Activated CD4-positive, alpha-beta T cell treated with anti-CD3 and anti-CD28 coated beads, Interleukin-2, amount 50 U/mL, for 16 hours (primary cell): Measurements from ENCODE around the gene GSTO1.

Experiments
- DNase-seq: peaks from one replicate; pipeline ENCODE4 v3.0.0-alpha.2; 2020

Gene GSTO1

DNA sequence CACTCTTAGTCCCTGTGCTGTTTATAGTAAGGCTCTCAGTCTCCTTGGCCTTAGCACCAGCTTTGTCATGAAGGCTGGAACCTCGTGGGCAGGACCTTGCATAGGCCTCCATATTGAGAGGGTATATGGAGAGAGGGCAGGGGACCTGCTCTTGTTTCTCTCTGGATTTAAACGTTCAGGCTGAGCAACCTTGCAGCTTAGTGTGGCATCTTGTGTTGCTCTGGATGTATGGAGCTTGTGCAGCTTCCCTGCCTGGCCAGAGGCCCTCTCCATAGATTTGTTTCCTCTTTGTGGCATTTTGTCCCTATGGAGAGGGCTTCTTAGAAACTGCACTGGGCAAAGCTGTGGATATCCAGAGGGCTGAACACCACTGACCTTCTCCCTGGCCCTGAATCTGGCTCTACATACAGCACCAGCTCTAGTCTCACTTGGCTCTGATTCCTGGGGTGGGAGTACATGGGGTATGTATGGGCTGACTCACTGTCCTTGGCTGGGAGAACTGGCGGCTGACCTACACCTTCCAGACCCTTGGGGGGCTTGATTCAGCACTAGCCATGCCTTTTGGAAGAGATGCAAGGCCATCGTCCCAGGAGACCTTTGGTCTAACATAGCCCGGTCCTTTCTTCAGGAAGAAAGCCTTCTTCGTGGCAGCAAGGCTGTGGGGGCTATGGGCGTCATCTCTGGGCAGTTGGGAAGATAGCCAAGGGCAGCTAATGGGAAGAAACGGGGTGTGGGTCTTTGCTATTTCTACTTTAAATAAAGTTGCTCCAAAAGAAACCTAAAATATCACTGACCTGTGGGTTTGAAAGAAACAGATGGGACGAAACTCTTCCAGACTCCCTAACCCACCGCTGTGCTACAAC, 53.1 kb downstream of the GSTO1 start:
- no peak for DNase-seq

DNA sequence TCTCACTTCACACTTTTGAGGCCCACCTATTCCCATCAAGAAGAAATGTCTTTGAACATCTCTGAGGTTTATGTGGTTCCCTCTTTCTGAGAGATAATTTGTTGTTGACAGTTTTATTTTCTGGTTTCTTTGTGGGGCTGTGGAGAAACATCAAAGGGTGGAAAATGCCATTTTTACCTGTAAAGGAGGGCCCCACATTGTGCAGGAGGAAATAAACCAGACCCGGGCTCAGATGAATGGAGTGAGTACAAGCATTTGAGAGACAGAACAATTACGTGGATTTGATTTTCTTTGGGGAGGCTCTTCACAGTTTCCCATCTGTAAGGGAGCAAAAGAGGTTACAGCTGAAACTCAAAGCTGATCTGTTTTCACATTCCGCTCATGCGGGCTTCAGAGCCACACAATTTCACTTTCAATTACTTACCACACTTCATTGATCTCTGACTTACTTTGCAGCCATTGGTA, 53.8 kb downstream of the GSTO1 start:
- DNase-seq: peak; percentile 55

DNA sequence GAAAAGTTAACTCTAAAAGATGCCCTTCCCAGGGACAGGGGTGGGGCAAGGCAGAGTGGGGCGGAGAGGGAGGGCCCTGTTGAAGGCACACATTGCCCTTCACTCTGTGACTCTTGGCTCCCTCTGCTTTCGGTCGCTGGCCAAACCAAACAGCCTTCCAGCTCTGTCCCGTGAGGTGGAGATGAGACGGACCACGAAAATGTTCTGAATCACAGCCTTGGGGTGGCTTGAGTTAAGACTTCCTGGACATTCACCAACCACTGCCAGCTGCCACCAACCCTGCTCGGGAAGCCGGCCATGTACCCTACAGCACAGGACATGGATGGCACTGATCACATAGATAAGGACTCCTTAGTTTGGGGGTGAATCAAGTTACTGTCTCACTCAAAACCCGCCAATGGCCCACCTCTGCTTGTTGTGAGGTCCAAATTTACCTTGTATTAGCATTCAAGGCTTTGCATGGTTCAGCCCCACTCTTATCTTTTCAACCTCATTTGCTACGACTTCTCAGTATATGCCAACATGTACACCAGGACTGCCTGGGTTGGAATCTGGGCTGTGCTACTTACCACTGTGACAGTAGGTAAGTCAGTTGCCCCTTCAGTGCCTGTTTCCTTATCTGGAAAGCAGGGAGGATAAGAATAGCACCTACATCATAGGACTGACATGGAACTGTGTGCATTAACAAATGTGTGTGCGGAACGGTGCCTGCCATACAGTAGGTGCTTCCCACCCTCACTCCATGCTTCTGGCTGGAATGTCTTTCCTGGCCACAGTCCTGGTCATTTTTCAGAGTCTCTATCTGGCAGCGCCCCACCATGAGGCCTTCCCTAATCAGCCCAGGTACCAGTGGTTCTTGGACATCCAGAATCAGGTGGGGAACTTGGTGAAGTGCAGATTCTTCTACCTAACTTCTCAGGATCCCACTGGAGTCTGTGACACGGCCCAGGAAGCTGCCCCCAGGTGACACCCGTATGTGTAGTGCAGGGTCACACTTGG, 55.6 kb downstream of the GSTO1 start:
- DNase-seq: no peak

DNA sequence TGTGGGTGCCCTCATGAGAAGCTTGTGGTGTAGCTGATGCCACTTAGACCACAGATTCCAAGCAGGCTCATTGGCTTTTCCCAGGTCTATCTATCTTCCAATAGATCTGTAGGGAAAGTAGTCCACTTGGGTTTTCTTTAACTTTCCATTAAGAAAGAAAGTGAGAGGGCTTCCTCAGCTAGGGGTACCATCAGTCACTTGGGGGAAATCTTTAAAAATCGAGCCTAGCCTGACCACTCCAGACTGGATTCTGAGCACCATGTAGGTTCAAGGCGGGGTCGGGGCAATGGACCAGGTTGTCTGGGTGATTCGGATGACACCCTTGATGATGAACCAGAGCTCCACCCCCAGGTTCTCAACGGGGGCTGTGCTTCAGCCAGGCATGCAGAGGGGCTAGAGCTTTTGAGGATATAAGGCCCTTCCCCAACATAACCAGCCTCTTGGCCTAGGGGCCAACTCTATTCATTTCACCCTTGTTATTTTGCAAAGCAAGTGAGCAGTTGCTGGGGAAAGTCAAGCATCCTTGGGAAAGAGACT, 56.6 kb downstream of the GSTO1 start:
- DNase-seq: no peak

DNA sequence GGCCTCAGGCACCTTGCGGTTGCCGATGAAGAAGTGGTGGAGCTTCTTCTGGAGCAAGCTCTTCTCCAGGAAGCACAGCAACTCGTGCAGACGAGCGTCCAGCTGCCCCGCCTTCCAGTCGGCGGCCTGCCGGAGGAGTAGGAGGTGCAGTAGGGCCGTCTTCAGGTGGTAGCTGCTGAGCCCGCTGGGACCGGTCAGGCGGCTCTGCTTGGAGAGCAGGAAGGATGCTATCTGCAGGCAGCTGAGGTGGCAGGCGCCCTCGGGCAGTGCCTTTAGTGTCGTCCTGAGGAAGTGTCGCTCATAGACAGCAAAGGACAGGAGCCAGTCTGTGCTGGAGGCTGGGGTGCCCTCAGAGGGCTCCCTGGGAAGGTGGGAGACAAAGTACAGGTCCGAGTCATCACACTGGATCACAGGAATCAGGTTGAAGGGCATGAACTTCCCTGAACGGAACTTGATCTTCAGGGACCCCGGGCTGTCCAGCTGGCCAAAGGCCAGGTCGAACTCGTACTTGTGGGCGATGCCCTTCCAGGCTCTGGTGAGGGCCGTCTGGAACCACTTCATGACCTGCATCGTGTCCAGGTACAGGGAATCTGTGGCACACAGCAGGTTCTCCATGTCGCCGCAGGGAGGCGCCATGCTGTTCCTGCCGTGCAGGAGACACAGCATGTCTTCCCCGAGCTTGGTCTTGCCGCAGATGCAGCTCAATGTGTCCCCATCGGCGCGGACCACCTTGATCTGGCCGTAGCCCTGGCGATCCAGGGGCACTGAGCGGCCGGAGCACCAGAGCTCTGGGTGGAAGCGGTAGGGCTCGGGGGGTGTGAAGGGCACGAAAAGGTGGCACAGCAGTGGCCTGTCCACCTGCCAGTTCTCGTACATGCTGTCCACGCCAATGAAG, 60.1 kb downstream of the GSTO1 start:
- DNase-seq: no peak

DNA sequence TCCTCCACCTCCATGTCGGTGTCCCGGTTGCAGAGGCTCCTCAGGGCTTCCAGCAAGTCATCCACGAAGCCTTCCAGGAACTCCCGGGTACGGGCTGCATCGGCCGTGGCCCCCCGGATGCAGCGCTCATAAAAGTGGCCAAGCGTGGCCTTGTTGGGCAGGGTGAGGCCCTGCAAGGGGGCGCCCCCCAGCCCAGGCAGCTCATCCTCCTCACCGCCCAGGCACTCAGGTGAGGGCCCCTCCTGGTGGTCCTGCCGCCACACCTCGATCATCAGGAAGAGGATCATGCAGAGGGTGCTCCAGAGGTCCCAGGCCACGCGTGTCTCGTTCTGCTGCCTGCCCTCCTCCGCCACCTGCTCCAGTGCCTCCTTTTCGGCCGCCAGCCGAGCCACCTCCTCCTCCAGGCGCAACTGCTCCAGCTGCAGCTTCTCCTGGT, 60.8 kb downstream of the GSTO1 start:
- no peak for DNase-seq

DNA sequence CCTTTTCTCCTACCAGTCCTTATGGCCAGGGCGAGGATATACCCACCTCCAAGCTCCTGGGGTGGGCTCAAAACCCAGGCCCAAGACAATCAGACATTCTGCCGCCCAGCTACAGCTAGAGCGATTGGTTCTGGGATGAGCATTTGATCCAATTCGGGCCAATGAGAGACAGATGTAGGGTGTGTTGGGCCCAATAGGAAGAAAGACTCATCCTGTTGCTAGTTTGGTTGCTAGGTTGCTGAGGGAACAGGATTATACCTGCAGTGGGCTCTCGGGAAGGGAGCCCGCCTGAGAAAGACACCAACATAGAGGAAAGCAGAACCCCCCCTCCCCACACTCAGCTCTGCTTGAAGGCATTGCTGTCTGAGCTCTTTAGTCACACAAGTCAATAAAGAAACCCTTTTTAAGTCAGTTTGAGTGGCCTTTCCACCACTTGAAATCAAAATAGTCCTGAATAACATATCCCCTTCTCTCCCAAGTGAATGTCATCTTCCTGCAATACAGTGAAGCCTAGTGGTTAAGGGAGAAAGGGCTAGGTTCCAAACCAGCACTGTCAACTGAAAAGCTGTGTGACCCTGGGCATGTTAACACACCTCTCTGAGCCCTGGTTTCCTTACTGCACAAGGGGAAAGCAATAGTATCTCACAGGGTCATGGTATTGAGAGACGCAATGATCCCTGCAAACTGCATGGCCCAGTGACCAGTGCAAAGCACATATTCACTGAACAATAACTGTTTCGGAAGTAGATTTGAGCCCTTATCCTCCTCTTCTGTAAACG, 61.8 kb downstream of the GSTO1 start:
- DNase-seq: no peak
